Measurements from ENCODE around the gene TGFBR1.

GRCh38 chr9:99182356-99182755 lies 77.4 kb downstream of the TGFBR1 start:
- TF ChIP-seq CTCF (IDR thresholded peaks at IDR 0.05) = no peak
- no peak for TF ChIP-seq EZH2phosphoT487 (IDR thresholded peaks at IDR 0.05)
- no peak for TF ChIP-seq EZH2 (IDR thresholded peaks at IDR 0.05)
